Measurements from ENCODE around the gene GET4. TPM values are rescaled to one million over a fixed set of nuclear protein-coding genes. Genes with fewer than 3 reads are reported as not detected.

The GET4 gene
- total RNA-seq, 4 donors from 2014 or later: 18.4 to 34.8 (median 28.7) TPM

GRCh38 chr7:861222-861621, 15.1 kb upstream of the GET4 start:
- Histone ChIP-seq H3K36me3 (peaks cover 0 to 100% of the 10 kb centered on the region in 2 donors), H3K4me1 (peaks cover 0 to 24% (median 0%) of the 10 kb centered on the region in 3 donors), H3K9me3 (no peaks in the 10 kb centered on the region), H3K4me3 (no peak overlapping the region), H3K27me3 (no peaks in the 10 kb centered on the region), H3K27ac (no peak overlapping the region)
- ATAC-seq: no peak
- 87% methylated on average over 6 of the region's 9 CpGs; no CpG with 5 or more reads in 1 of the 2 donors for WGBS, 2 donors (ENCODE audit: low coverage in 1 of 2)
- TF ChIP-seq EP300 (IDR thresholded peaks at IDR 0.05) (no peak), CTCF (IDR thresholded peaks at IDR 0.05) (no peak), POLR2A (IDR thresholded peaks at IDR 0.05) (no peak), POLR2AphosphoS5 (IDR thresholded peaks at IDR 0.05) (no peak)

GRCh38 chr7:862157-862556, 14.2 kb upstream of the GET4 start:
- H3K27ac ChIP-seq: peak overlapping the region in 1 of 4 donors; percentile 88
- peaks cover 0 to 100% of the 10 kb centered on the region in 2 donors for H3K36me3 ChIP-seq
- no peak for ATAC-seq
- no peak for TF ChIP-seq CTCF (IDR thresholded peaks at IDR 0.05)
- TF ChIP-seq EP300 (IDR thresholded peaks at IDR 0.05): no peak
- no peak for TF ChIP-seq POLR2A (IDR thresholded peaks at IDR 0.05)
- no peaks in the 10 kb centered on the region for H3K27me3 ChIP-seq
- H3K4me3 ChIP-seq: no peak overlapping the region
- WGBS, 2 donors (ENCODE audit: low coverage in 1 of 2): 75 to 83% methylated on average over 3 to 5 of the region's 6 CpGs
- H3K4me1 ChIP-seq: peaks cover 0 to 30% (median 4%) of the 10 kb centered on the region in 3 donors
- H3K9me3 ChIP-seq: no peaks in the 10 kb centered on the region

GRCh38 chr7:863106-863505, 13.2 kb upstream of the GET4 start:
- Histone ChIP-seq H3K4me3 (no peak overlapping the region), H3K27me3 (no peaks in the 10 kb centered on the region), H3K9me3 (no peaks in the 10 kb centered on the region), H3K36me3 (peaks cover 0 to 100% of the 10 kb centered on the region in 2 donors), H3K27ac (peak overlapping the region in 2 of 4 donors; percentile 45 to 88), H3K4me1 (peaks cover 0 to 30% (median 13%) of the 10 kb centered on the region in 3 donors)
- TF ChIP-seq POLR2AphosphoS5 (IDR thresholded peaks at IDR 0.05) (no peak), EP300 (IDR thresholded peaks at IDR 0.05) (no peak), POLR2A (IDR thresholded peaks at IDR 0.05) (no peak), CTCF (IDR thresholded peaks at IDR 0.05) (no peak)
- WGBS, 2 donors (ENCODE audit: low coverage in 1 of 2): 67 to 86% methylated on average over 3 to 6 of the region's 16 CpGs
- ATAC-seq: no peak

- peaks cover 0 to 93% of the 10 kb centered on the region in 2 donors for H3K36me3 ChIP-seq
Observed at GRCh38 chr7:865921-866320, 10.4 kb upstream of the GET4 start.

More at GRCh38 chr7:865921-866320, 10.4 kb upstream of the GET4 start:
- no peak for ATAC-seq
- no peaks in the 10 kb centered on the region for H3K27me3 ChIP-seq
- no peak overlapping the region for H3K4me3 ChIP-seq
- no peak for TF ChIP-seq CTCF (IDR thresholded peaks at IDR 0.05)
- no peak for TF ChIP-seq POLR2AphosphoS5 (IDR thresholded peaks at IDR 0.05)
- no peak for TF ChIP-seq EP300 (IDR thresholded peaks at IDR 0.05)
- no peak for TF ChIP-seq POLR2A (IDR thresholded peaks at IDR 0.05)
- 76 to 100% methylated on average over 1 to 2 of the region's 25 CpGs for WGBS, 2 donors (ENCODE audit: low coverage in 1 of 2)
- peaks cover 0 to 46% (median 15%) of the 10 kb centered on the region in 3 donors for H3K4me1 ChIP-seq
- peak overlapping the region; percentile 68 to 97 (median 90) for H3K27ac ChIP-seq
- H3K9me3 ChIP-seq: no peaks in the 10 kb centered on the region

All from gastroesophageal sphincter (tissue), 4 donors.